WTC11 (cell line): Measurements from ENCODE around the gene PPARD. TPM values are rescaled to one million over a fixed set of nuclear protein-coding genes. Genes with fewer than 3 reads are reported as not detected.

Source experiments
- ATAC-seq: fragments of 200-7000 bp; cut with Tn5 transposase; 2 replicates; pipeline ENCODE4 v1.10.0; 2021; ENCODE audit warnings: mild to moderate bottlenecking, moderate library complexity
- CTCF ChIA-PET: fragments of 300-600 bp; sonication (Branson Sonifier 250); formaldehyde crosslinking; loops from one replicate; lab custom pipeline; 2021; ENCODE audit warnings: antibody characterized with exemption; lab: Charles Lee
- POLR2A ChIA-PET: fragments of 350-600 bp; sonication (Branson Sonifier 250); formaldehyde crosslinking; loops from one replicate; lab custom pipeline; 2021; ENCODE audit warnings: antibody characterized with exemption; lab: Charles Lee
- DNase-seq: peaks from one replicate; pipeline ENCODE4 v3.0.0; 2021; ENCODE audit warnings: low spot score
- H3K27ac Mint-ChIP-seq: 2 replicates; pipeline ENCODE4 v1.8.0; 2021; ENCODE audit warnings: mixed read lengths
- H3K27me3 Mint-ChIP-seq: 2 replicates; pipeline ENCODE4 v1.8.0; 2021; ENCODE audit warnings: low read depth, mild to moderate bottlenecking, moderate library complexity, mixed read lengths
- H3K36me3 Mint-ChIP-seq: 2 replicates; pipeline ENCODE4 v1.8.0; 2021; ENCODE audit warnings: mixed read lengths
- H3K4me1 Mint-ChIP-seq: 2 replicates; pipeline ENCODE4 v1.8.0; 2022; ENCODE audit warnings: mixed read lengths
- H3K4me3 Mint-ChIP-seq: 2 replicates; pipeline ENCODE4 v1.8.0; 2021; ENCODE audit warnings: mild to moderate bottlenecking, moderate library complexity, mixed read lengths
- H3K9me3 Mint-ChIP-seq: 2 replicates; pipeline ENCODE4 v1.8.0; 2021; ENCODE audit warnings: mixed read lengths
- AFF4 ChIP-seq: sonication (generic); formaldehyde crosslinking; IDR thresholded peaks from 2 replicates; pipeline ENCODE4 v1.8.1; 2023; ENCODE audit warnings: mild to moderate bottlenecking, missing genetic modification reagents, borderline replicate concordance
- AR ChIP-seq: fragments of 250-450 bp; sonication (Bioruptor Pico); IDR thresholded peaks from 2 replicates; pipeline ENCODE4 v1.9.0; 2021; ENCODE audit warnings: mild to moderate bottlenecking
- ARID4B ChIP-seq: sonication (generic); formaldehyde crosslinking; IDR thresholded peaks from 2 replicates; pipeline ENCODE4 v1.8.0; 2023; ENCODE audit warnings: missing genetic modification reagents, mild to moderate bottlenecking, borderline replicate concordance
- ATF1 ChIP-seq: sonication (generic); formaldehyde crosslinking; IDR thresholded peaks from 2 replicates; pipeline ENCODE4 v1.8.1; 2023; ENCODE audit warnings: mild to moderate bottlenecking, moderate library complexity, missing genetic modification reagents
- ETV6 ChIP-seq: sonication (generic); formaldehyde crosslinking; IDR thresholded peaks from 2 replicates; pipeline ENCODE4 v1.8.1; 2022; ENCODE audit warnings: mild to moderate bottlenecking, missing genetic modification reagents
- FOXJ3 ChIP-seq: sonication (generic); formaldehyde crosslinking; IDR thresholded peaks from 2 replicates; pipeline ENCODE4 v1.9.0; 2021; ENCODE audit warnings: missing genetic modification reagents, mild to moderate bottlenecking, borderline replicate concordance
- FOXK1 ChIP-seq: sonication (generic); formaldehyde crosslinking; IDR thresholded peaks from 2 replicates; pipeline ENCODE4 v1.8.0; 2022; ENCODE audit warnings: mild to moderate bottlenecking, moderate library complexity, missing genetic modification reagents
- GRHL2 ChIP-seq: fragments of 250-450 bp; sonication (Bioruptor Pico); IDR thresholded peaks from 2 replicates; pipeline ENCODE4 v1.8.0; 2022; ENCODE audit warnings: mild to moderate bottlenecking, moderate library complexity; ENCODE audit not compliant: insufficient replicate concordance, severe bottlenecking
- PRDM15 ChIP-seq: sonication (generic); formaldehyde crosslinking; IDR thresholded peaks from 2 replicates; pipeline ENCODE4 v1.8.0; 2022; ENCODE audit warnings: missing genetic modification reagents
- PREB ChIP-seq: sonication (generic); formaldehyde crosslinking; IDR thresholded peaks from 2 replicates; pipeline ENCODE4 v1.8.1; 2022; ENCODE audit warnings: mild to moderate bottlenecking, missing genetic modification reagents, moderate library complexity, borderline replicate concordance
- TP53 ChIP-seq: sonication (generic); formaldehyde crosslinking; IDR thresholded peaks from 2 replicates; pipeline ENCODE4 v1.8.1; 2023; ENCODE audit warnings: mild to moderate bottlenecking, missing genetic modification reagents
- ZBTB21 ChIP-seq: sonication (generic); formaldehyde crosslinking; IDR thresholded peaks from 2 replicates; pipeline ENCODE4 v1.8.1; 2023; ENCODE audit warnings: mild to moderate bottlenecking, missing genetic modification reagents, borderline replicate concordance
- ZMAT4 ChIP-seq: fragments of 250-450 bp; sonication (Bioruptor Pico); IDR thresholded peaks from 2 replicates; pipeline ENCODE4 v1.9.0; 2021; ENCODE audit warnings: mild to moderate bottlenecking
- ZNF138 ChIP-seq: sonication (generic); formaldehyde crosslinking; conservative IDR thresholded peaks from 2 replicates; pipeline ENCODE4 v1.8.1; 2022; ENCODE audit warnings: mild to moderate bottlenecking, moderate library complexity, missing genetic modification reagents
- ZNF671 ChIP-seq: fragments of 250-450 bp; sonication (Bioruptor Pico); IDR thresholded peaks from 2 replicates; pipeline ENCODE4 v1.8.0; 2021; ENCODE audit warnings: mild to moderate bottlenecking
- total RNA-seq: library from RNA; stranded (reverse); gene quantifications from 3 replicates; pipeline ENCODE4 v1.2.3, GENCODE V29; 2021

PPARD gene
- total RNA-seq, 1 experiment from 2014 or later: 14.7 TPM

GRCh38 chr6:35357677-35358076, 15.3 kb downstream of the PPARD start (continued):
- TF ChIP-seq PRDM15 (CRISPR knock-in tag) (no peak), ARID4B (CRISPR knock-in tag) (no peak), PREB (CRISPR knock-in tag) (no peak), AFF4 (no peak)

- CTCF ChIA-PET: interaction anchor here (0.7 kb wide), 1 partner anchor 14 kb away, joined by 4 read pairs; no protein-coding TSS in a partner anchor
- Mint-ChIP-seq H3K27me3 (no peaks in the 10 kb centered on the region), H3K4me1 (peaks cover 30% of the 10 kb centered on the region), H3K27ac (peak overlapping the region; percentile 81), H3K4me3 (no peak overlapping the region), H3K9me3 (peaks cover 4% of the 10 kb centered on the region; the same call in 1 of the 2 replicates), H3K36me3 (peaks cover 23% of the 10 kb centered on the region)
- no peak for ATAC-seq
- DNase-seq: no peak
- POLR2A ChIA-PET: no interaction called here
- TF ChIP-seq ETV6 (no peak), ZMAT4 (CRISPR knock-in tag) (no peak), GRHL2 (CRISPR knock-in tag) (no peak), FOXJ3 (CRISPR knock-in tag) (no peak), ATF1 (CRISPR knock-in tag) (no peak), ZBTB21 (CRISPR knock-in tag) (no peak), PRDM15 (CRISPR knock-in tag) (no peak), TP53 (no peak), FOXK1 (CRISPR knock-in tag) (no peak), ZNF671 (CRISPR knock-in tag) (no peak), AR (CRISPR knock-in tag) (no peak), ZNF138 (CRISPR knock-in tag) (no peak)
These were observed 15.7 kb downstream of the PPARD start for GRCh38 chr6:35358086-35358485.
